ENCODE results near the gene ZFP91. TPM values are rescaled to one million over a fixed set of nuclear protein-coding genes. Genes with fewer than 3 reads are reported as not detected.
A peak's percentile ranks its signal among the peaks of the same experiment; 100 is the strongest.

The ZFP91 gene
- total RNA-seq, 2 experiments from 2014 or later, result 53.5 to 55.2 TPM

DNA sequence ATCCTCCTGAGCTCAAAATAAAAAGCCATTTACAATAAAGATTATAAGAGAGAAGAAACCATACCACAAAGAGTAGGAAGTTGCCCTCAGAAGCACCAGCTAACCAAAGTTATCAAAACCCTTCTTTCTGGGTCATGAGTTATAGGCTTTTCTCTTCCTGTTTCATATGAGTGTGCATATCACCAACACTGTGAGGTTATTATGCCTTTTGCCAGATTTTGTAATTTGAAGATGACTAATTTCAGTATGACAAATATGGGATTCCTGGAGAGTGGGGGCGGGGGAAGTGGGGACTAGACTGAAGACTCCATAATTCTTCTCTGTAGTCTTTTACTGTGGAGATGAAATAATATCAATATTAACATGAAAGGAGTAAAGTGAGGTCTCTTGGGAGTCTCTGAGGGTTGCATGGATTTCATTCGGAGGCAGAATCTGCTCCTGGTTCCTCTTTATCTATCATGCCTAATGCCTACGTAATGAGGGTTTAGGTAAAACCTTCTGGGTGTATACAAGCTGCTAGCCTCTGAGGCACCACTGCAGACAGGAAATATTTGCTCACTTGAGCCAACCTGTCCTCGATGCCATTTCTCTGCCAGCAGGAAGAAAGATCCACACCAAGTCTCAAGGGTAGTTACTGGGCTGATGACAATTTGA, 5.3 kb upstream of the ZFP91 start:
- CTCF ChIA-PET, result interaction anchor here (0.7 to 1.2 kb wide), 6 partner anchors 10 to 562 kb away, joined by 3 to 7 read pairs (median 4); no protein-coding TSS in a partner anchor
- DNase-seq, result peak; percentile 56
- H3K9me3 Mint-ChIP-seq, result no peaks in the 10 kb centered on the region
- H3K27me3 Mint-ChIP-seq, result no peaks in the 10 kb centered on the region
- POLR2A ChIA-PET, result interaction anchor here (1.0 to 2.0 kb wide), 8 partner anchors 11 to 832 kb away, joined by 3 to 8 read pairs (median 4); partner anchors contain the start of genes FAM111A, FAM111B and SELENOH
- peak overlapping the region; percentile 100 for H3K27ac Mint-ChIP-seq
- H3K36me3 Mint-ChIP-seq (ENCODE audit: low read depth), result peaks cover 45% of the 10 kb centered on the region
- peaks cover 58% of the 10 kb centered on the region for H3K4me1 Mint-ChIP-seq
- H3K4me3 Mint-ChIP-seq, result peak overlapping the region; percentile 90

DNA sequence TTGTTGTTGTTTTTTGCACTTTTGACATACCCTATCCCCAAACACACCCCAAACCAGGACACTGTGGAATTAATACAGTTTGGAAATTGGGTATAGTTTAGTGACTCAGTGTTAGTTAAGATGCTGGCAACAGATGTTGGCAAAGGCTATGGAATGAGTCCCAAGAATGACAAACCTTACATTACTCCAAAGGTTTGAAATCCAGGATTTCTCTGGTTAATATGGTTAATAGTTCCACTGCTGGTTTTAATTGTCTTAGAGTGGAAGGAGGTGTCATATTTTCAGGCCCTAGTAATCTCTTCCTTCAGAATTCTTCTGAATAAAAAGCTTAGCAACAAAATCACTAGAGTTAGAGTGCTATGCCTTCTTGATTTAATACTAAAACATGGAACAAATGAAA, 4.0 kb upstream of the ZFP91 start:
- Mint-ChIP-seq H3K27ac (peak overlapping the region; percentile 100), H3K4me3 (peak overlapping the region; percentile 90), H3K9me3 (no peaks in the 10 kb centered on the region), H3K36me3 (ENCODE audit: low read depth) (peaks cover 38% of the 10 kb centered on the region), H3K27me3 (no peaks in the 10 kb centered on the region), H3K4me1 (peaks cover 49% of the 10 kb centered on the region)
- CTCF ChIA-PET, result interaction anchor here (0.8 kb wide), 1 partner anchor 597 kb away, joined by 3 read pairs; the partner anchor contains the start of gene DTX4
- POLR2A ChIA-PET, result interaction anchor here (0.6 to 4.4 kb wide), 13 partner anchors 7 to 1041 kb away, joined by 3 to 36 read pairs (median 3); partner anchors contain the start of genes FAM111A, FAM111B and OSBP
- DNase-seq, result no peak

DNA sequence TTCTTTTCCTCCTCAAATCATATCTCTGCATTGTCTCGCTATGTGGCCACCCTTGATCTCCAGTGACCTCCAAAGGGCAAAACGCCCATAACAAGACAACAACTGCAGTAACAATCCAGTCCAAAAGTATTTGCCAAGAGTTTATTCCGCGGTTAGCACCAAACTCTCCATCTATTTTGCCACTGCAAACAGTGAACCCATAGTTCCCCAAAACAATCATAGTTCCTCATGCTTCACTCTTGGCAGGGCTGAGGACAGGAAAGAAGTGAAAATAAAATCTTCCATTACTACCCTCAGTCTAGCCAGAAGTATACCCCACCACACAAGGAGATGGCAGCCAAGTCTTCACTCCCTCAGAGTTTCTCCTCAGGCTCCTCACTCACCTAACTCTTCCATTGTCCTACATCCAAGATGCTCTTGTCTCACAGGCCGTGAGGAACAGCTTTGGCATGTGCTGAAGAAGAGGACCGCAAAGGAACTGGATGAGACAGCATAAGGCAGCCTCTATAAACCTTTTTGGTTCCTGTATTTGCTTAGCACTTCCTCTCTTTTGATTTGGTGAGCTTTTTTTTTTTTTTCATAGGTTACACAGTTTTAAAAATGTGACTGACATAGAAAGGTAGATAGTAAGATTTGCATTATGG, 3.4 kb upstream of the ZFP91 start, which contains the start of gene LPXN:
TSS of gene LPXN (minus strand) at position 480 of the 644 bp plus-strand sequence. CDS start at position 396, 84 bp downstream.
- Mint-ChIP-seq H3K27ac (peak within 1 kb of the TSS; percentile 100), H3K4me1 (peaks cover 48% of the 10 kb centered on the region), H3K36me3 (ENCODE audit: low read depth) (peaks cover 38% of the 10 kb centered on the region), H3K9me3 (no peaks in the 10 kb centered on the region), H3K27me3 (no peaks in the 10 kb centered on the region), H3K4me3 (peak within 1 kb of the TSS; percentile 90)
- peak; percentile 54 for DNase-seq
- CTCF ChIA-PET, result interaction anchor here (0.8 to 7.9 kb wide), 6 partner anchors 7 to 918 kb away, joined by 3 to 76 read pairs (median 6); partner anchors contain the start of genes CLP1 and DTX4
- POLR2A ChIA-PET, result interaction anchor here (0.6 to 4.4 kb wide), 11 partner anchors 7 to 1066 kb away, joined by 3 to 36 read pairs (median 4); partner anchors contain the start of genes FAM111B and OSBP

DNA sequence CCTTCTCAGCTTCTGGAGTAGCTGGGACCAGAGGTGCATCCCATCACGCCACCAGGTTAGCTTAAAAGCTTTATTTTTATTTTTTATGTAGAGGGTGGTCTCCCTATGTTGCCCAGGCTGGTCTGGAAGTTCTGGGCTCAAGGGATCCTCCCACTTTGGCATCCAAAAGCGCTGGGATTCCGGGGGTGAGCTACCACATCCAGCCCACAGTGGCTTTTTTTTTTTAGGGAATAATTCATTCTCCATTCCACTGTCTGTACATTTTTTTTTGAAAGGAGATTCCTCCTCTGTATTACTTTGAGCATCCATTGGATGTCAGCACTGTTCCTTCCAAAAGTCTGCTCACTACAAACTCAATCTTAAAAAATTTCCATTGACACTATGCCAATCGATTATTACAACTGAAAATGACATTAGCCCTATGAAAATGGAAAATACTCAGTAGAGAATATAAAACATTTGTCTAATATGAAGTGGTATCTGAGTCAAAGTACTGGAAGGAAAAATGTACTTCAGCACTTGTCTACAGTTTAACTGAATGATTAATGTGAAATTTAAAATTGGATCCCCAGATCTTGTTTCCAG, 1.9 kb upstream of the ZFP91 start:
- ChIA-PET POLR2A (interaction anchor here (0.6 to 4.4 kb wide), 17 partner anchors 9 to 1092 kb away, joined by 3 to 36 read pairs (median 4); partner anchors contain the start of genes FAM111A, FAM111B, PATL1 and ZDHHC5), CTCF (interaction anchor here (0.7 to 7.9 kb wide), 9 partner anchors 9 to 567 kb away, joined by 3 to 76 read pairs (median 5); no protein-coding TSS in a partner anchor)
- Mint-ChIP-seq H3K4me3 (peak overlapping the region; percentile 90), H3K27me3 (no peaks in the 10 kb centered on the region), H3K4me1 (peaks cover 50% of the 10 kb centered on the region), H3K9me3 (no peaks in the 10 kb centered on the region), H3K27ac (peak overlapping the region; percentile 100), H3K36me3 (ENCODE audit: low read depth) (peaks cover 36% of the 10 kb centered on the region)
- no peak for DNase-seq

DNA sequence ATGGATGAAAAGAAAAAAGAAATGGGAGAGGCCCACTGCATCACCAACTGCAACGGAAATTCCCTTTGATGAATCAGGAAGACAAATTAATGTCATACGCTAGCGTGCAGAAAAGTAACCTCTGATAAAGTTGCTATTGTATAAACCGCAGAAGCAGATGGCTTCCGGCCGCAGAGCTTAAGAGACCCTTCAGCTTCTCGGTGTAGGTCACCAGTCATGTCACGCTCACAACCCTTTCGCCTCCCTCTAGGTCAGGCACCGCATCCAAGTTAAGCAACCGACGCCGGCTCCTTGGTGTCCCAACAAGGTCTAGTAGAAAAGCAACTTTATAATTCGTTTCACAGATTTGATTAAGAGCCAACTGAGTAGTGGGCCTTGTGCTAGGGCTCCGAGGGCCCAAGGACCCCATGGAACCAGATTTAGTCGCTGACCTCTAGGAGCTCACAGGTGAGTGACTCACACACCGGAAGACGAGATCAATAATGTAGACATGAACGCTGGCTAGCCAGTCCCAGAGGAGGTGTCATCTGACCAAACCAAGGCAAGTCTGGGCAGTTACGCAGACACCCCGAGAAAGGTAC, 1.2 kb upstream of the ZFP91 start:
- no peaks in the 10 kb centered on the region for H3K9me3 Mint-ChIP-seq
- ChIA-PET POLR2A (interaction anchor here (0.6 to 4.4 kb wide), 21 partner anchors 9 to 1091 kb away, joined by 3 to 36 read pairs (median 4); partner anchors contain the start of genes FAM111A, FAM111B, PATL1 and UBE2L6), CTCF (interaction anchor here (0.8 to 7.9 kb wide), 4 partner anchors 10 to 567 kb away, joined by 3 to 76 read pairs (median 6); no protein-coding TSS in a partner anchor)
- peaks cover 36% of the 10 kb centered on the region for H3K36me3 Mint-ChIP-seq (ENCODE audit: low read depth)
- peak; percentile 77 for DNase-seq
- H3K27ac Mint-ChIP-seq, result peak overlapping the region; percentile 100
- H3K4me3 Mint-ChIP-seq, result peak overlapping the region; percentile 90
- H3K27me3 Mint-ChIP-seq, result no peaks in the 10 kb centered on the region
- peaks cover 54% of the 10 kb centered on the region for H3K4me1 Mint-ChIP-seq

DNA sequence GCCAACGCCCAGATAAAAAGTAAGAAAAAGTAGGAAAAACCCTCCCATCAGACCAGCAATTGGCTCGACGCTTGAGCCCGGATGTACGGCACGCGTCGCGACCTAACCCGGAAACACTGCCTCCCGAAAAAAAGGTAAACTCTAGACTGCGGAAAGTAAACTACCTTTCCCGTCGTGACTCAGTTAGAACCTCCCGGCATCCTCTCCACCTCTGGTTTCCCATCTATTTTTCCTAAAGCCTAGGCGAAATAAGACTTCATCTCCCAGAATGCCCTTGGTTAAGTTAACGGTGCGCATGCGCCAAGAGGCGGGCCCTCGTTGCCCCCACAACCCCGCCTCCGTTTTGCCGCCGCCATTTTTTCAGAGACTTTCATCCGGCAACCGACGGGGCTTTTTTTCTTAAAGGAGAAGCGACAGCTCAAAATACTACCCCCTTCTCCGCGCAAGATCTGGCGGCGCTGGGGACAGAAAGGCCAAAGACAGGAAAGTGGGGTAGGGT, 678 bp upstream of the ZFP91 start:
- peak overlapping the region; percentile 100 for H3K27ac Mint-ChIP-seq

DNA sequence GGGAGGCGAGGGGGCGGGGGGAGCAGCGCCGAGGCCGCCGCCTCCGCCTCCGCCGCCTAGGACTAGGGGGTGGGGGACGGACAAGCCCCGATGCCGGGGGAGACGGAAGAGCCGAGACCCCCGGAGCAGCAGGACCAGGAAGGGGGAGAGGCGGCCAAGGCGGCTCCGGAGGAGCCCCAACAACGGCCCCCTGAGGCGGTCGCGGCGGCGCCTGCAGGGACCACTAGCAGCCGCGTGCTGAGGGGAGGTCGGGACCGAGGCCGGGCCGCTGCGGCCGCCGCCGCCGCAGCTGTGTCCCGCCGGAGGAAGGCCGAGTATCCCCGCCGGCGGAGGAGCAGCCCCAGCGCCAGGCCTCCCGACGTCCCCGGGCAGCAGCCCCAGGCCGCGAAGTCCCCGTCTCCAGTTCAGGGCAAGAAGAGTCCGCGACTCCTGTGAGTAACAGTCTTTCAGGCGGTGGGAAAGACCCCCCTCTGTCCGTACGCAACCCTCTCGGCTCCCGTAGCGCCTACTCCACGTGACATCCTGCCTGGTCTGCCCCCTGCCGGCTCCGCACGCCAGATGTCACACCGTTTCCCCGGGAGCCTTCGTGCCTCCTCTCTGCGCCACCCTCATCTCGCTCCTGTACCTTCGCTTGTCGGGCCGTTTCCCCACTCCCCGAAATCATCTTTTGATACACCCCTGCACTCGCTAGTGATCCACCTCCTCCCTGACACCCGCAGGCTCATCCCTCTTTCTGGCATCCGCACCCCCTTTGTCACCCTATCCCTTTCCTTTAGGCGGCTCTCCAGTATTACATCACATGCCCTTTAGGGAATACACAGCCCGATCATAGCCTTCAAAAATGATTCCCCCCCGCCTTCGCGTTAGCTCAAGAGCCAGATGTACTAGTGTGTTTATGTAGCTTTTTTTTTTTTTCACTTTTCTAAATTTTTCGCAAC, 598 bp downstream of the ZFP91 start:
- Mint-ChIP-seq H3K27me3 (no peaks in the 10 kb centered on the region), H3K4me1 (peaks cover 57% of the 10 kb centered on the region), H3K27ac (peak overlapping the region; percentile 100), H3K4me3 (peak overlapping the region; percentile 94), H3K9me3 (no peaks in the 10 kb centered on the region), H3K36me3 (ENCODE audit: low read depth) (peaks cover 33% of the 10 kb centered on the region)
- peak; percentile 92 for DNase-seq
- CTCF ChIA-PET, result interaction anchor here (1.0 to 7.9 kb wide), 2 partner anchors 11 to 50 kb away, joined by 4 to 76 read pairs; no protein-coding TSS in a partner anchor
- POLR2A ChIA-PET, result interaction anchor here (1.3 to 4.4 kb wide), 3 partner anchors 12 to 1012 kb away, joined by 6 to 22 read pairs (median 6); partner anchors contain the start of genes FAM111B and UBE2L6

More for the DNA sequence above, 678 bp upstream of the ZFP91 start:
- H3K36me3 Mint-ChIP-seq (ENCODE audit: low read depth), result peaks cover 36% of the 10 kb centered on the region
- H3K4me1 Mint-ChIP-seq, result peaks cover 59% of the 10 kb centered on the region
- no peaks in the 10 kb centered on the region for H3K27me3 Mint-ChIP-seq
- POLR2A ChIA-PET, result interaction anchor here (0.6 to 4.4 kb wide), 15 partner anchors 9 to 1091 kb away, joined by 3 to 36 read pairs (median 4); partner anchors contain the start of genes FAM111A, FAM111B, PATL1 and UBE2L6
- peak; percentile 94 for DNase-seq
- no peaks in the 10 kb centered on the region for H3K9me3 Mint-ChIP-seq
- peak overlapping the region; percentile 90 for H3K4me3 Mint-ChIP-seq
- CTCF ChIA-PET, result interaction anchor here (0.8 to 7.9 kb wide), 2 partner anchors 10 to 53 kb away, joined by 3 to 76 read pairs; no protein-coding TSS in a partner anchor

DNA sequence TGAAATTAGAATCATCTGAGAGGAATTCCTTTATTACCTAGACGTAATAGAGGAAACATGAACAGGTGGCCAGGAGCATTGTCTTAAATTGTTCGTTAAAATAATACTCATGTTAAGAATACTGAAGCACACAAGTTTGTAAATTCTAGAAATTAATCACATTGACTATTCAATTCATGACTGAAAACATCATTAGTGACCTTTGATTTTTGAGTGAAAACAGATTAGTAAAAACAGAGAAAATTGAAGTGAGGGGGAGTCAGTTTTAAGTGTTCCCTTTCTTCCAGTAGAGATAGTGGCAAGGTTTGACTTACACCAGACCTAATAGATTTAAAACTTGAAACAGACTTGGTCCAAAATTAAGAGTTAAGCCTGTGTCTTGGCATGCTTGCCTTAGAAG, 1.4 kb downstream of the ZFP91 start:
- Mint-ChIP-seq H3K27ac (peak overlapping the region; percentile 94), H3K9me3 (no peaks in the 10 kb centered on the region), H3K27me3 (no peaks in the 10 kb centered on the region), H3K4me3 (peak overlapping the region; percentile 94), H3K36me3 (ENCODE audit: low read depth) (peaks cover 30% of the 10 kb centered on the region), H3K4me1 (peaks cover 57% of the 10 kb centered on the region)
- ChIA-PET CTCF (interaction anchor here (1.0 to 7.9 kb wide), 2 partner anchors 12 to 49 kb away, joined by 4 to 76 read pairs; no protein-coding TSS in a partner anchor), POLR2A (interaction anchor here (1.2 to 1.3 kb wide), 2 partner anchors 13 to 18 kb away, joined by 3 to 6 read pairs; no protein-coding TSS in a partner anchor)
- no peak for DNase-seq

DNA sequence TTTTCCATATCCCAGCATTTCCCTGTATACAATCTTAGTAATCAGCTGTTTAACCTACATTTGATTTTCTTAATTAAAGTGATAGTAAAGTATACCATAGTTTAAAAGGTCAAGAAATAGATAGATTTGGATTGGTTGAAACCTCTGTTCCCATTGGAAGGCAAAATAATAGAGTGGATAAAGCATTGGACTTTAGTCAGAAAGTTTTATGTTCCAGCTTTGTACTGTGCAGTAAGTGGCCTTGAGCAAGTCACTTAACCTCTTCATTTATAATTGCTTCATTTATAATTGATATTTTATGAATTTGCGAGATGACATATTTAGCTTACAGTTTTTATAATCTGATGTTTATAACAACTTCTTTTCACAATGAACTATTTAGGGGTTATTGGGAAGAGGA, 3.6 kb downstream of the ZFP91 start:
- DNase-seq, result no peak
- no peak overlapping the region for H3K4me3 Mint-ChIP-seq
- H3K36me3 Mint-ChIP-seq (ENCODE audit: low read depth), result peaks cover 43% of the 10 kb centered on the region
- H3K27me3 Mint-ChIP-seq, result no peaks in the 10 kb centered on the region
- ChIA-PET CTCF (interaction anchor here (7.9 kb wide), 1 partner anchor 14 kb away, joined by 76 read pairs; no protein-coding TSS in a partner anchor), POLR2A (interaction anchor here (1.7 kb wide), 1 partner anchor 12 kb away, joined by 5 read pairs; no protein-coding TSS in a partner anchor)
- no peaks in the 10 kb centered on the region for H3K9me3 Mint-ChIP-seq
- H3K4me1 Mint-ChIP-seq, result peaks cover 50% of the 10 kb centered on the region
- H3K27ac Mint-ChIP-seq, result no peak overlapping the region

DNA sequence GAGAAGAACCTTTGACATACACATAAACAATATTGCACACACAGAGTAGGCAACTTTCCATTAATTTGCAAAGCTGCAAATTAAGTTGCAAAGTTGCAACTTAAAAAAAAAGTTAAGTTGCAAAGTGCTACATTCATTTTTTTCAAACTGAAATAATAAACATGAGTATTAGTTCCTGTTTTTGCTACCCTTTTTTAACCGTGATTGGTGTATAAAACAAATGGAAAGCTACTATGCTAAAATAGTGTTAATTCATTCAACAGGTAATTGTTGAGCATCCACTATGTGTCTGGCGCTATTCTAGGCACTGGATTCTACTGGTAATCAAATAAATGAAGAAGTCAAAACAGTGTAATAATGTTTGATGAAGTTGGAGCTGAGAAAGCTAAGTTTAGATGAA, 8.1 kb downstream of the ZFP91 start:
- Mint-ChIP-seq H3K9me3 (no peaks in the 10 kb centered on the region), H3K36me3 (ENCODE audit: low read depth) (peaks cover 32% of the 10 kb centered on the region), H3K27me3 (no peaks in the 10 kb centered on the region), H3K27ac (no peak overlapping the region), H3K4me3 (no peak overlapping the region), H3K4me1 (peaks cover 41% of the 10 kb centered on the region)
- no peak for DNase-seq
- POLR2A ChIA-PET, result interaction anchor here (1.0 to 1.2 kb wide), 2 partner anchors 9 to 10 kb away, joined by 3 to 4 read pairs; no protein-coding TSS in a partner anchor
- CTCF ChIA-PET, result interaction anchor here (1.3 kb wide), 1 partner anchor 66 kb away, joined by 3 read pairs; no protein-coding TSS in a partner anchor

DNA sequence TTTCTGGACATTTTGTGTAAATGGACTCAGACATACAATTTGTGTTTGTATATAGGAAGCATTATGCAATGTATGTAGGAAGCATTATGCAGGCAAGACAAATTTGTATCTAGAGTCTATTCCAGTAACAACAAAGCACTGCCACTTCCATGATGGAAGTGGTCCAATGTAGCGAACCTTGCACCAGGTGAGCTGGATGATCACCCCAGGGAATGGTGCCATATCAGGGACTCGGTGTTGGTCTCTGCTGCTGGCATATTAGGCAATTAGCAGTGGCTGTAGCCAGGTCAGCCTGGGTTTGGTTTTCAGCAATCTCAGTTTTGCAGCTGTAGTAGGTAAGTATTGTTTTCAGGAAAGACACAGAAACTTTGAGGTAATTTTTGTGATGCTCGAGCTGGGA, 12.8 kb downstream of the ZFP91 start:
- no peak overlapping the region for H3K4me3 Mint-ChIP-seq
- H3K9me3 Mint-ChIP-seq, result no peaks in the 10 kb centered on the region
- H3K4me1 Mint-ChIP-seq, result peaks cover 36% of the 10 kb centered on the region
- POLR2A ChIA-PET, result interaction anchor here (0.6 kb wide), 1 partner anchor 976 kb away, joined by 3 read pairs; no protein-coding TSS in a partner anchor
- peaks cover 42% of the 10 kb centered on the region for H3K36me3 Mint-ChIP-seq (ENCODE audit: low read depth)
- no peak overlapping the region for H3K27ac Mint-ChIP-seq
- CTCF ChIA-PET, result no interaction called here
- no peaks in the 10 kb centered on the region for H3K27me3 Mint-ChIP-seq
- no peak for DNase-seq
